Caco-2 (cell line): ENCODE data around the gene NOL4L. TPM values are rescaled to one million over a fixed set of nuclear protein-coding genes. Genes with fewer than 3 reads are reported as not detected.

ENCODE experiments used
- BruUV-seq: library from RNA; stranded (reverse); fragments of 400-500 nt; replicated peaks from 2 replicates; lab custom pipeline; 2021; lab: Mats Ljungman, UMichigan
- CTCF ChIA-PET: fragments of 300-600 bp; sonication (Branson Sonifier 250); formaldehyde crosslinking; loops from one replicate; lab custom pipeline; 2022; ENCODE audit warnings: antibody characterized with exemption; lab: Charles Lee
- POLR2A ChIA-PET: fragments of 300-600 bp; sonication (Branson Sonifier 250); formaldehyde crosslinking; loops from one replicate; lab custom pipeline; 2022; ENCODE audit warnings: antibody characterized with exemption; lab: Charles Lee
- DNase-seq, 2 experiments: peaks; one replicate each; pipeline versions ENCODE4 v3.0.0 to v3.0.0-alpha.2; 2020 to 2022
- H3K27me3 ChIP-seq: replicated peaks from 2 replicates; pipeline ENCODE4 v1.6.0; 2011; ENCODE audit warnings: low read length; ENCODE audit not compliant: control insufficient read depth, insufficient read depth
- H3K36me3 ChIP-seq: 2 replicates; pipeline ENCODE4 v1.5.1; 2011; ENCODE audit warnings: low read length; ENCODE audit not compliant: control insufficient read depth, insufficient read depth
- H3K4me1 ChIP-seq: fragments of 250-450 bp; sonication (Bioruptor Pico); 2 replicates; pipeline ENCODE4 v1.5.1; 2020; ENCODE audit warnings: mild to moderate bottlenecking
- H3K4me3 ChIP-seq: 2 replicates; pipeline ENCODE4 v1.5.1; 2011; ENCODE audit warnings: low read depth, mild to moderate bottlenecking, control low read depth, low read length
- H3K9me3 ChIP-seq: fragments of 250-450 bp; sonication (Bioruptor Pico); 2 replicates; pipeline ENCODE4 v1.5.1; 2020; ENCODE audit warnings: mild to moderate bottlenecking, moderate library complexity
- H3K27ac Mint-ChIP-seq: one replicate; pipeline ENCODE4 v1.8.0; 2022; ENCODE audit warnings: mixed read lengths; ENCODE audit not compliant: unreplicated experiment
- H3K27me3 Mint-ChIP-seq: one replicate; pipeline ENCODE4 v1.8.0; 2022; ENCODE audit warnings: mixed read lengths; ENCODE audit not compliant: insufficient read depth, unreplicated experiment
- H3K36me3 Mint-ChIP-seq: one replicate; pipeline ENCODE4 v1.8.0; 2022; ENCODE audit warnings: mild to moderate bottlenecking, mixed read lengths; ENCODE audit not compliant: insufficient read depth, unreplicated experiment
- H3K4me1 Mint-ChIP-seq: one replicate; pipeline ENCODE4 v1.8.0; 2022; ENCODE audit warnings: low read depth, mixed read lengths; ENCODE audit not compliant: unreplicated experiment
- H3K4me3 Mint-ChIP-seq: one replicate; pipeline ENCODE4 v1.8.0; 2022; ENCODE audit warnings: mild to moderate bottlenecking, moderate library complexity, mixed read lengths; ENCODE audit not compliant: unreplicated experiment
- H3K9me3 Mint-ChIP-seq: one replicate; pipeline ENCODE4 v1.8.0; 2022; ENCODE audit warnings: mixed read lengths; ENCODE audit not compliant: unreplicated experiment
- CTCF ChIP-seq, 2 experiments: fragments of 200-600 bp in 1 of 2; IDR thresholded peaks; 1 replicate in 1 of 2; 2 replicates in 1 of 2; pipeline versions ENCODE4 v1.5.1 to v1.8.0; 2011 to 2022; ENCODE audit warnings: antibody characterized with exemption in 1 of 2, control low read depth in 1 of 2, inconsistent platforms in 1 of 2, low read depth in 1 of 2, low read length in 1 of 2, mild to moderate bottlenecking in 1 of 2, moderate library complexity in 1 of 2; ENCODE audit not compliant: insufficient read depth in 1 of 2, severe bottlenecking in 1 of 2, unreplicated experiment in 1 of 2
- intact Hi-C: fragments of 100-400 bp; cut with micrococcal nuclease; formaldehyde crosslinking; loops from one replicate; pipeline ENCODE4 v1.10.0; 2022; ENCODE audit not compliant: unreplicated experiment
- total RNA-seq: library from RNA; stranded (reverse); gene quantifications from 2 replicates; pipeline ENCODE4 v1.2.3, GENCODE V29; 2022

The NOL4L gene
- total RNA-seq, 1 experiment from 2014 or later = 80.9 TPM

- intact Hi-C loops = no loop called here
- CTCF ChIA-PET = interaction anchor here (1.5 kb wide), 2 partner anchors 27 to 37 kb away, joined by 6 to 8 read pairs; no protein-coding TSS in a partner anchor
- peak overlapping the region; percentile 79 for H3K27ac Mint-ChIP-seq
- BruUV-seq = no TSS peak
- Histone ChIP-seq H3K4me1 (peaks cover 48% of the 10 kb centered on the region), H3K9me3 (no peaks in the 10 kb centered on the region), H3K36me3 (no peaks in the 10 kb centered on the region), H3K27me3 (no peaks in the 10 kb centered on the region), H3K4me3 (no peak overlapping the region)
- peaks cover 10% of the 10 kb centered on the region for H3K36me3 Mint-ChIP-seq
- DNase-seq = no peak
- peaks cover 42% of the 10 kb centered on the region for H3K4me1 Mint-ChIP-seq
- no peaks in the 10 kb centered on the region for H3K27me3 Mint-ChIP-seq
- H3K4me3 Mint-ChIP-seq = peak overlapping the region; percentile 32
- TF ChIP-seq CTCF (IDR thresholded peaks at IDR 0.05; ENCODE audit: insufficient read depth in 1 of 2, low read depth in 1 of 2, low read length in 1 of 2, severe bottlenecking in 1 of 2, unreplicated experiment in 1 of 2) = no peak
- H3K9me3 Mint-ChIP-seq = no peaks in the 10 kb centered on the region
- POLR2A ChIA-PET = no interaction called here
Measured at GRCh38 chr20:32512047-32512385, 73.1 kb downstream of the NOL4L start.

GRCh38 chr20:32511358-32512046, 73.6 kb downstream of the NOL4L start:
- no peaks in the 10 kb centered on the region for H3K9me3 ChIP-seq
- TF ChIP-seq CTCF (IDR thresholded peaks at IDR 0.05; ENCODE audit: insufficient read depth in 1 of 2, low read depth in 1 of 2, low read length in 1 of 2, severe bottlenecking in 1 of 2, unreplicated experiment in 1 of 2) = no peak
- TSS peak; percentile 65 for BruUV-seq
- peaks cover 48% of the 10 kb centered on the region for H3K4me1 ChIP-seq
- Mint-ChIP-seq H3K27me3 (no peaks in the 10 kb centered on the region), H3K4me3 (peak overlapping the region; percentile 56), H3K27ac (peak overlapping the region; percentile 79), H3K36me3 (peaks cover 10% of the 10 kb centered on the region), H3K9me3 (no peaks in the 10 kb centered on the region), H3K4me1 (peaks cover 42% of the 10 kb centered on the region)
- DNase-seq = no peak
- no peaks in the 10 kb centered on the region for H3K36me3 ChIP-seq
- H3K4me3 ChIP-seq = 0 out of 2 replicates have a peak overlapping the region, but pooled peaks have one; percentile 6
- no peaks in the 10 kb centered on the region for H3K27me3 ChIP-seq
- intact Hi-C loops = no loop called here
- POLR2A ChIA-PET = interaction anchor here (0.7 to 1.4 kb wide), 4 partner anchors 26 to 36 kb away, joined by 3 to 9 read pairs (median 5); no protein-coding TSS in a partner anchor
- CTCF ChIA-PET = interaction anchor here (0.7 to 1.5 kb wide), 10 partner anchors 11 to 559 kb away, joined by 3 to 10 read pairs (median 4); partner anchors contain the start of gene PDRG1

GRCh38 chr20:32510601-32511357, 74.4 kb downstream of the NOL4L start:
- peak in 1 of 2 experiments; percentile 39 for TF ChIP-seq CTCF (IDR thresholded peaks at IDR 0.05; ENCODE audit: insufficient read depth in 1 of 2, low read depth in 1 of 2, low read length in 1 of 2, severe bottlenecking in 1 of 2, unreplicated experiment in 1 of 2)

More at GRCh38 chr20:32510601-32511357, 74.4 kb downstream of the NOL4L start:
- no peaks in the 10 kb centered on the region for H3K36me3 ChIP-seq
- no peaks in the 10 kb centered on the region for H3K9me3 ChIP-seq
- TSS peak; percentile 42 for BruUV-seq
- peak; percentile 91 to 97 for DNase-seq
- POLR2A ChIA-PET = interaction anchor here (0.7 to 1.4 kb wide), 4 partner anchors 25 to 35 kb away, joined by 3 to 9 read pairs (median 5); no protein-coding TSS in a partner anchor
- H3K4me1 ChIP-seq = peaks cover 53% of the 10 kb centered on the region
- Mint-ChIP-seq H3K4me3 (peak overlapping the region; percentile 56), H3K9me3 (no peaks in the 10 kb centered on the region), H3K36me3 (peaks cover 10% of the 10 kb centered on the region), H3K27ac (peak overlapping the region; percentile 79), H3K27me3 (no peaks in the 10 kb centered on the region), H3K4me1 (peaks cover 42% of the 10 kb centered on the region)
- CTCF ChIA-PET = interaction anchor here (0.6 to 1.5 kb wide), 11 partner anchors 11 to 559 kb away, joined by 3 to 10 read pairs (median 4); partner anchors contain the start of gene PDRG1
- H3K27me3 ChIP-seq = no peaks in the 10 kb centered on the region
- intact Hi-C loops = loop anchor here (1.0 kb wide), 1 partner anchor 40 kb away; no protein-coding TSS in a partner anchor
- peak overlapping the region; percentile 12; the same call in 1 of the 2 replicates for H3K4me3 ChIP-seq
